GM23248 (cell line): ENCODE results near the gene RNF20.

Experiments
- EZH2 ChIP-seq: fragments of 200-600 bp; sonication (generic); IDR thresholded peaks from 2 replicates; pipeline ENCODE4 v1.6.1; 2018; ENCODE audit warnings: antibody characterized with exemption, mild to moderate bottlenecking; ENCODE audit not compliant: insufficient read depth, poor library complexity, severe bottlenecking
- EZH2phosphoT487 ChIP-seq: fragments of 200-600 bp; sonication (generic); IDR thresholded peaks from 2 replicates; pipeline ENCODE4 v1.6.1; 2018; ENCODE audit warnings: antibody characterized with exemption, moderate library complexity, mild to moderate bottlenecking, low read depth; ENCODE audit not compliant: insufficient read depth

- TF ChIP-seq EZH2: no peak
- no peak for TF ChIP-seq EZH2phosphoT487
Measured at GRCh38 chr9:101510459-101510858, 23.2 kb upstream of the RNF20 start.
